IMR-90 (cell line): ENCODE measurements around the gene RAD51B. TPM values are rescaled to one million over a fixed set of nuclear protein-coding genes. Genes with fewer than 3 reads are reported as not detected.

Experiments used
- ATAC-seq: fragments of 200-7000 bp; cut with Tn5 transposase; 2 replicates; pipeline ENCODE4 v1.9.1; 2020; ENCODE audit warnings: low read depth, mild to moderate bottlenecking, moderate library complexity
- BruUV-seq: library from RNA; stranded (reverse); fragments of 400-500 nt; replicated peaks from 2 replicates; lab custom pipeline; 2021; lab: Mats Ljungman, UMichigan
- CTCF ChIA-PET: fragments of 300-600 bp; formaldehyde crosslinking; extraction: SDS; loops from one replicate; lab custom pipeline; 2021; ENCODE audit warnings: antibody characterized with exemption; lab: Yijun Ruan, JAX
- POLR2A ChIA-PET: fragments of 300-600 bp; sonication (Branson Sonifier 250); formaldehyde crosslinking; loops from one replicate; lab custom pipeline; 2022; ENCODE audit warnings: antibody characterized with exemption; ENCODE audit not compliant: unreplicated experiment; lab: Charles Lee
- DNase-seq: peaks from one replicate; pipeline ENCODE4 v3.0.0; 2013
- H2AFZ ChIP-seq: replicated peaks from 2 replicates; pipeline ENCODE3; 2013; ENCODE audit warnings: low read length, mild to moderate bottlenecking; ENCODE audit not compliant: poor library complexity
- H2AK5ac ChIP-seq: 2 replicates; pipeline ENCODE4 v1.6.1; 2013; ENCODE audit warnings: low read depth, low read length, inconsistent platforms
- H2AK9ac ChIP-seq: replicated peaks from 2 replicates; pipeline ENCODE3; 2013; ENCODE audit warnings: mild to moderate bottlenecking, low read depth, low read length, moderate library complexity; ENCODE audit not compliant: poor library complexity
- H2BK120ac ChIP-seq: 2 replicates; pipeline ENCODE4 v1.6.1; 2013; ENCODE audit warnings: low read depth, low read length, inconsistent platforms
- H2BK15ac ChIP-seq: 3 replicates; pipeline ENCODE4 v1.6.1; 2013; ENCODE audit warnings: low read depth, low read length, inconsistent platforms
- H2BK20ac ChIP-seq: 2 replicates; pipeline ENCODE4 v1.6.1; 2013; ENCODE audit warnings: low read depth, mild to moderate bottlenecking, inconsistent platforms, low read length, moderate library complexity
- H2BK5ac ChIP-seq: 2 replicates; pipeline ENCODE4 v1.6.1; 2013; ENCODE audit warnings: mild to moderate bottlenecking, low read depth, low read length, inconsistent platforms; ENCODE audit not compliant: poor library complexity, severe bottlenecking
- H3K14ac ChIP-seq: replicated peaks from 2 replicates; pipeline ENCODE4 v1.6.1; 2013; ENCODE audit warnings: low read depth, low read length, inconsistent platforms
- H3K18ac ChIP-seq: 2 replicates; pipeline ENCODE4 v1.6.1; 2013; ENCODE audit warnings: low read depth, low read length, control low read depth
- H3K23ac ChIP-seq: 2 replicates; pipeline ENCODE4 v1.6.1; 2013; ENCODE audit warnings: low read depth, low read length, inconsistent platforms
- H3K27ac ChIP-seq: 2 replicates; pipeline ENCODE4 v1.5.1; 2013; ENCODE audit warnings: mild to moderate bottlenecking, control low read depth, low read length; ENCODE audit not compliant: insufficient read depth
- H3K27me3 ChIP-seq: 2 replicates; pipeline ENCODE4 v1.6.1; 2013; ENCODE audit warnings: low read length; ENCODE audit not compliant: control insufficient read depth, insufficient read depth
- H3K36me3 ChIP-seq: 2 replicates; pipeline ENCODE4 v1.6.1; 2013; ENCODE audit warnings: low read length, mixed read lengths; ENCODE audit not compliant: control insufficient read depth, insufficient read depth
- H3K4ac ChIP-seq: 2 replicates; pipeline ENCODE4 v1.6.1; 2013; ENCODE audit warnings: low read depth, low read length, inconsistent platforms
- H3K4me1 ChIP-seq: 2 replicates; pipeline ENCODE4 v1.6.1; 2013; ENCODE audit warnings: low read length, mixed read lengths; ENCODE audit not compliant: control insufficient read depth, insufficient read depth
- H3K4me2 ChIP-seq: 2 replicates; pipeline ENCODE4 v1.6.1; 2013; ENCODE audit warnings: low read depth, mild to moderate bottlenecking, control low read depth, low read length, moderate library complexity
- H3K4me3 ChIP-seq: 2 replicates; pipeline ENCODE4 v1.5.1; 2013; ENCODE audit warnings: low read depth, mild to moderate bottlenecking, control low read depth, low read length, moderate library complexity; ENCODE audit not compliant: insufficient read depth
- H3K56ac ChIP-seq: 2 replicates; pipeline ENCODE4 v1.6.1; 2013; ENCODE audit warnings: low read length, inconsistent platforms; ENCODE audit not compliant: insufficient read depth; ENCODE audit errors: extremely low read depth
- H3K79me1 ChIP-seq, 2 experiments: 2 replicates each; pipeline ENCODE4 v1.6.1; 2013; ENCODE audit warnings: low read length in 2 of 2, inconsistent platforms in 1 of 2, low read depth in 1 of 2
- H3K9ac ChIP-seq: 2 replicates; pipeline ENCODE4 v1.6.1; 2013; ENCODE audit warnings: low read depth, low read length, control low read depth
- H3K9me1 ChIP-seq: 2 replicates; pipeline ENCODE4 v1.6.1; 2013; ENCODE audit warnings: low read length, inconsistent platforms; ENCODE audit not compliant: insufficient read depth
- H3K9me3 ChIP-seq: 2 replicates; pipeline ENCODE4 v1.6.1; 2013; ENCODE audit warnings: low read length; ENCODE audit not compliant: control insufficient read depth, insufficient read depth
- H4K20me1 ChIP-seq: 2 replicates; pipeline ENCODE4 v1.6.1; 2013; ENCODE audit warnings: low read length, inconsistent platforms; ENCODE audit not compliant: insufficient read depth
- H4K5ac ChIP-seq: 2 replicates; pipeline ENCODE4 v1.6.1; 2013; ENCODE audit warnings: mild to moderate bottlenecking, low read depth, low read length, control low read depth
- H4K8ac ChIP-seq, 2 experiments: 2 replicates each; pipeline ENCODE4 v1.6.1; 2013; ENCODE audit warnings: low read depth in 2 of 2, low read length in 2 of 2, control low read depth in 1 of 2, inconsistent platforms in 1 of 2
- H4K91ac ChIP-seq: 2 replicates; pipeline ENCODE4 v1.6.1; 2013; ENCODE audit warnings: low read depth, low read length, inconsistent platforms; ENCODE audit not compliant: insufficient read depth
- BHLHE40 ChIP-seq: fragments of 150-350 bp; IDR thresholded peaks from 2 replicates; pipeline ENCODE4 v1.6.1; 2016; ENCODE audit warnings: mild to moderate bottlenecking, low read depth, low read length
- CEBPB ChIP-seq: IDR thresholded peaks from 2 replicates; pipeline ENCODE4 v1.6.1; 2012; ENCODE audit warnings: low read depth, low read length, improper control_type of control experiment
- CHD1 ChIP-seq: IDR thresholded peaks from 2 replicates; pipeline ENCODE4 v1.6.1; 2012; ENCODE audit warnings: low read depth, low read length, improper control_type of control experiment
- CTCF ChIP-seq: conservative IDR thresholded peaks from 2 replicates; pipeline ENCODE4 v1.5.1; 2012; ENCODE audit warnings: mild to moderate bottlenecking, low read depth, low read length, improper control_type of control experiment
- ELK1 ChIP-seq: fragments of 150-350 bp; IDR thresholded peaks from 2 replicates; pipeline ENCODE4 v1.6.1; 2016; ENCODE audit warnings: low read depth, mild to moderate bottlenecking, low read length, moderate library complexity, borderline replicate concordance
- MAZ ChIP-seq: IDR thresholded peaks from 2 replicates; pipeline ENCODE4 v1.6.1; 2012; ENCODE audit warnings: low read depth, mild to moderate bottlenecking, low read length, improper control_type of control experiment, moderate library complexity, borderline replicate concordance
- MXI1 ChIP-seq: IDR thresholded peaks from 2 replicates; pipeline ENCODE4 v1.6.1; 2012; ENCODE audit warnings: low read depth, mild to moderate bottlenecking, low read length, moderate library complexity, borderline replicate concordance
- POLR2A ChIP-seq: IDR thresholded peaks from 2 replicates; pipeline ENCODE4 v1.6.1; 2012; ENCODE audit warnings: mild to moderate bottlenecking, low read depth, low read length
- RAD21 ChIP-seq: IDR thresholded peaks from 2 replicates; pipeline ENCODE4 v1.6.1; 2012; ENCODE audit warnings: low read length, improper control_type of control experiment
- RFX5 ChIP-seq: IDR thresholded peaks from 2 replicates; pipeline ENCODE4 v1.8.0; 2012; ENCODE audit warnings: low read depth, mild to moderate bottlenecking, low read length, moderate library complexity
- SMC3 ChIP-seq: fragments of 150-350 bp; IDR thresholded peaks from 2 replicates; pipeline ENCODE4 v1.6.1; 2016; ENCODE audit warnings: low read depth, mild to moderate bottlenecking, antibody characterized with exemption, low read length, moderate library complexity
- USF2 ChIP-seq: fragments of 150-350 bp; IDR thresholded peaks from 2 replicates; pipeline ENCODE4 v1.6.1; 2017; ENCODE audit warnings: mild to moderate bottlenecking, antibody characterized with exemption, low read length, low read depth
- dilution Hi-C: fragments of 300-500 bp; cut with HindIII; formaldehyde crosslinking; loops from one replicate; pipeline ENCODE4 v1.14.3; 2018; ENCODE audit warnings: low sequenced_read_pairs; ENCODE audit not compliant: unreplicated experiment
- in situ Hi-C: fragments of 300-500 bp; cut with MboI; formaldehyde crosslinking; loops from 3 replicates; pipeline ENCODE4 v1.14.3; 2019; ENCODE audit warnings: low sequenced_read_pairs, inconsistent platforms, mixed read lengths
- intact Hi-C: fragments of 100-400 bp; cut with micrococcal nuclease; formaldehyde crosslinking; loops from 2 replicates; pipeline ENCODE4 v1.10.0; 2022
- polyA plus RNA-seq, 3 experiments: library from polyadenylated mRNA; depleted of rRNA; stranded (reverse); fragments of >200 nt; gene quantifications; 2 replicates each; pipeline ENCODE4 v1.2.3, GENCODE V29; 2012; ENCODE audit warnings: low replicate concordance in 1 of 3
- total RNA-seq: library from RNA; depleted of rRNA; stranded (reverse); fragments of >200 nt; gene quantifications from 2 replicates; pipeline ENCODE4 v1.2.3, GENCODE V29; 2012

RAD51B gene
- total and polyA plus RNA-seq, 2 of the 4 experiments (the other 2 are of a cell fraction): 5.1 to 18.8 TPM

- ChIA-PET POLR2A (no interaction called here), CTCF (no interaction called here)
- Histone ChIP-seq H2BK15ac (no peak overlapping the region), H3K79me1 (no peaks in the 10 kb centered on the region), H2AFZ (no peak overlapping the region), H2BK20ac (no peak overlapping the region), H2AK9ac (no peak overlapping the region), H3K27me3 (no peaks in the 10 kb centered on the region), H3K9ac (no peak overlapping the region), H3K4me1 (no peaks in the 10 kb centered on the region; the same call in 1 of the 2 replicates), H4K91ac (no peak overlapping the region), H3K36me3 (no peaks in the 10 kb centered on the region), H3K14ac (no peak overlapping the region), H4K5ac (no peak overlapping the region), H4K8ac (no peak overlapping the region), H3K9me3 (no peaks in the 10 kb centered on the region), H2AK5ac (no peak overlapping the region), H3K18ac (no peak overlapping the region), H2BK5ac (no peak overlapping the region), H4K20me1 (no peaks in the 10 kb centered on the region), H3K4me3 (no peak overlapping the region), H2BK120ac (no peak overlapping the region), H3K56ac (no peak overlapping the region), H3K27ac (no peak overlapping the region), H3K4ac (no peak overlapping the region), H3K23ac (no peak overlapping the region), H3K9me1 (no peaks in the 10 kb centered on the region; the same call in 1 of the 2 replicates), H3K4me2 (no peak overlapping the region)
- BruUV-seq: no TSS peak
- intact Hi-C loops (no loop called here), in situ Hi-C loops (no loop called here), dilution Hi-C loops (no loop called here)
- TF ChIP-seq BHLHE40 (no peak), CEBPB (no peak), RAD21 (no peak), SMC3 (no peak), MAZ (no peak), RFX5 (no peak), POLR2A (no peak), MXI1 (no peak), ELK1 (no peak), CHD1 (no peak), USF2 (no peak), CTCF (no peak)
- no peak for ATAC-seq
- no peak for DNase-seq
Measured at GRCh38 chr14:68337279-68337678, 517.7 kb downstream of the RAD51B start.
